ENCODE measurements around the gene CNPY1. TPM values are rescaled to one million over a fixed set of nuclear protein-coding genes. Genes with fewer than 3 reads are reported as not detected.

The CNPY1 gene
- total RNA-seq, 1 donor from 2014 or later: not detected

- H3K36me3 Mint-ChIP-seq (ENCODE audit: low read depth, unreplicated experiment): peaks cover 3% of the 10 kb centered on the region
- DNase-seq (ENCODE audit: low read depth): no peak
- H3K27me3 ChIP-seq (ENCODE audit: insufficient read depth, low read length): peaks cover 6% of the 10 kb centered on the region
- no peak overlapping the region for H3K27ac Mint-ChIP-seq (ENCODE audit: unreplicated experiment)
- TF ChIP-seq, protein P1, sequence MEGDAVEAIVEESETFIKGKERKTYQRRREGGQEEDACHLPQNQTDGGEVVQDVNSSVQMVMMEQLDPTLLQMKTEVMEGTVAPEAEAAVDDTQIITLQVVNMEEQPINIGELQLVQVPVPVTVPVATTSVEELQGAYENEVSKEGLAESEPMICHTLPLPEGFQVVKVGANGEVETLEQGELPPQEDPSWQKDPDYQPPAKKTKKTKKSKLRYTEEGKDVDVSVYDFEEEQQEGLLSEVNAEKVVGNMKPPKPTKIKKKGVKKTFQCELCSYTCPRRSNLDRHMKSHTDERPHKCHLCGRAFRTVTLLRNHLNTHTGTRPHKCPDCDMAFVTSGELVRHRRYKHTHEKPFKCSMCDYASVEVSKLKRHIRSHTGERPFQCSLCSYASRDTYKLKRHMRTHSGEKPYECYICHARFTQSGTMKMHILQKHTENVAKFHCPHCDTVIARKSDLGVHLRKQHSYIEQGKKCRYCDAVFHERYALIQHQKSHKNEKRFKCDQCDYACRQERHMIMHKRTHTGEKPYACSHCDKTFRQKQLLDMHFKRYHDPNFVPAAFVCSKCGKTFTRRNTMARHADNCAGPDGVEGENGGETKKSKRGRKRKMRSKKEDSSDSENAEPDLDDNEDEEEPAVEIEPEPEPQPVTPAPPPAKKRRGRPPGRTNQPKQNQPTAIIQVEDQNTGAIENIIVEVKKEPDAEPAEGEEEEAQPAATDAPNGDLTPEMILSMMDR (IDR thresholded peaks at IDR 0.05; ENCODE audit: insufficient read depth, low read depth, low read length): no peak
- no peak for TF ChIP-seq EZH2 (IDR thresholded peaks at IDR 0.05; ENCODE audit: insufficient read depth, low read length)
- no peaks in the 10 kb centered on the region for H4K20me1 ChIP-seq (ENCODE audit: insufficient read depth, low read length)
- FAIRE-seq: no peak
- no peaks in the 10 kb centered on the region for H3K36me3 ChIP-seq (ENCODE audit: insufficient read depth, low read length)
- H3K4me2 ChIP-seq (ENCODE audit: low read length): no peak overlapping the region
- no peaks in the 10 kb centered on the region for H3K4me1 Mint-ChIP-seq (ENCODE audit: low read depth, unreplicated experiment)
- peaks cover 3% of the 10 kb centered on the region for H3K9me3 Mint-ChIP-seq (ENCODE audit: unreplicated experiment)
- no peak overlapping the region for H3K27ac ChIP-seq (ENCODE audit: low read depth, low read length)
- no peaks in the 10 kb centered on the region for H3K4me1 ChIP-seq (ENCODE audit: insufficient read depth, low read length)
- H3K9ac ChIP-seq (ENCODE audit: low read length): no peak overlapping the region
- no peaks in the 10 kb centered on the region for H3K9me3 ChIP-seq (ENCODE audit: insufficient read depth, low read depth, low read length)
- H3K79me2 ChIP-seq (ENCODE audit: insufficient read depth, low read length): no peaks in the 10 kb centered on the region
- peaks cover 83% of the 10 kb centered on the region for H3K27me3 Mint-ChIP-seq (ENCODE audit: low read depth, unreplicated experiment)
- no peak overlapping the region for H2AFZ ChIP-seq (ENCODE audit: low read depth, low read length)
- H3K4me3 ChIP-seq (ENCODE audit: insufficient read depth, low read depth, low read length): no peak overlapping the region
- no peak overlapping the region for H3K4me3 Mint-ChIP-seq (ENCODE audit: unreplicated experiment)
These were observed 22.3 kb downstream of the CNPY1 start for GRCh38 chr7:155524018-155524556.

DNA sequence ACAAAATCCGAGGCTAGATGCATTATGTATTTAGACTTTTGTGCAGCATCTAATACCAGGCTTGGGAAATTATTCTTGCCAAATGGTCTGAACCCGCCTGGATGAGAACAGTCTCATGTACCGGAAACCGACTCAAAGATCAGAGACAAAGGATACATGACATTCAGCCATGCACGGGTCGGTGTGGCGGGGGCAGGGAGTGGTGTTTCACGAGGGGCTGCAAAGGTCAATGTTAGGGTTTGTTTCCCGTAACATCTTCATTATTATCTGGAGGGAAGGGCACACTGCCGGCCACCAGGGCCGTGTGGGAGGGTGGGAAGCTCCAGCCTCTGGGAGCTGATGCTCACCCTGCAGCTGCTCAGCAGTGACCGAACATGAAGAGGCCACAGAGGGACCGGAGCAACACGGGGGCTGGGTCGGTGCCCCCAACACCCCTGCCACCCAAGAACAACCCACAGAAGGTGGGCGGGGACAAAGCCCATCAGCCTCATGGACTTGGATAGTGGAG is 23.1 kb downstream of the CNPY1 start:
- no peak for FAIRE-seq

More for the DNA sequence above, 23.1 kb downstream of the CNPY1 start:
- H3K27me3 ChIP-seq (ENCODE audit: insufficient read depth, low read length): peaks cover 9% of the 10 kb centered on the region
- H3K4me1 ChIP-seq (ENCODE audit: insufficient read depth, low read length): no peaks in the 10 kb centered on the region
- Mint-ChIP-seq H3K27me3 (ENCODE audit: low read depth, unreplicated experiment) (peaks cover 85% of the 10 kb centered on the region), H3K27ac (ENCODE audit: unreplicated experiment) (no peak overlapping the region), H3K4me1 (ENCODE audit: low read depth, unreplicated experiment) (no peaks in the 10 kb centered on the region), H3K36me3 (ENCODE audit: low read depth, unreplicated experiment) (peaks cover 3% of the 10 kb centered on the region), H3K9me3 (ENCODE audit: unreplicated experiment) (peaks cover 3% of the 10 kb centered on the region), H3K4me3 (ENCODE audit: unreplicated experiment) (no peak overlapping the region)
- TF ChIP-seq, protein P1 (IDR thresholded peaks at IDR 0.05; ENCODE audit: insufficient read depth, low read depth, low read length): no peak
- TF ChIP-seq EZH2 (IDR thresholded peaks at IDR 0.05; ENCODE audit: insufficient read depth, low read length): no peak
- no peak overlapping the region for H3K4me2 ChIP-seq (ENCODE audit: low read length)
- DNase-seq (ENCODE audit: low read depth): no peak
- no peaks in the 10 kb centered on the region for H4K20me1 ChIP-seq (ENCODE audit: insufficient read depth, low read length)
- H3K79me2 ChIP-seq (ENCODE audit: insufficient read depth, low read length): no peaks in the 10 kb centered on the region
- no peak overlapping the region for H2AFZ ChIP-seq (ENCODE audit: low read depth, low read length)
- no peak overlapping the region for H3K4me3 ChIP-seq (ENCODE audit: insufficient read depth, low read depth, low read length)
- H3K9me3 ChIP-seq (ENCODE audit: insufficient read depth, low read depth, low read length): no peaks in the 10 kb centered on the region
- no peak overlapping the region for H3K27ac ChIP-seq (ENCODE audit: low read depth, low read length)
- H3K36me3 ChIP-seq (ENCODE audit: insufficient read depth, low read length): no peaks in the 10 kb centered on the region
- H3K9ac ChIP-seq (ENCODE audit: low read length): no peak overlapping the region
